Measurements from ENCODE around the gene PTPN3.

Gene PTPN3

DNA sequence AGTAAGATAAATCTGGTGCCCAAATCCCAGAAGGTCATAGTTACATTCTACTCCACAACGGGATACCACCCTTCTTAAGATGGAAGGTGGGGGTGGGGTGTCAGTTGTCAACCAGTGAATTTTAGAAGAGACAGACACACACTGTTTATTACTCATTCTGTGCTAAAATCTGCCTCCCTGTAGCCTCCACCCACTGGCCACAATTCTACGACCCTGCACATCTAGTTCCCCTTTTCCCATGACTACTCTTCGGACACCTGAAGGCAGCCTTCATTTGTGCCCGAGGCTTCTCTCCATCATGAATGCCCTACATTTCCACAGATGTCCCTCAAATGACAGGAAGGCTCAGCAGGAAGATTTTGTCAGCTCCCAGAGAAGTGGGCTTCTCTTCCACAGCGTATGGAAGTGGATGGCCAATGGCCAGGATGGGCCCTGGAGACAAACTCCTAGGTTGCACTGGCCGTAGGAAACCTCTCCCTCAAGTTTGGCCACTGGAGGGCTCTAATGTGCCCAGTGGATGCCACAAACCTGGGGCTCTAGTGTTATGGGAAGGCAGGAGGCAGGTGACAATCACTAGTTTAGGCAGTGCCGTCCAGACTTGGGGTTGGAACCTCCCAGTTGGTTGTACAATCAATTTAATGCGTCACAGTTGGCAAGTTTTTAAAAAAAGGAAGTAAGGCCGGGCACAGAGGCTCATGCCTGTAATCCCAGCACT lies 46.6 kb downstream of the PTPN3 start:
- DNase-seq = no peak

DNA sequence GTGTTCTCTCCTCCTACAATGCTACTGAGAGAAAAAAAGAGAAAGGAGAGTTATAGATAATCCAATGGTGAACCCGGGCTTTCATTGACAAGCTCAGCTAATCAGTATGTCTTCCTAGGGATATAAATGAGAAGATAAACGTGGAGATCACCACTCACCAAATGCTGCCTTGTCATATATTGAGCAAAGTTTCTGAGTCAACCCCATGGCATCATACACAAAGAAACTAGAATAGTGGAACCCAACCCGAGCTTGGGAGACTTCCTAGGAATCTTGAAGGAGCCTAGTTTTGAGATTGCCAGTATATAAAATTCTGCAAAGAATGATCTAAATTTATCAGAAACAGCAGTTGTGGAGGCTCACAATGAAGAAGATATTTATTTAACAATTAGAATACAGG lies 47.8 kb downstream of the PTPN3 start:
- DNase-seq = no peak

DNA sequence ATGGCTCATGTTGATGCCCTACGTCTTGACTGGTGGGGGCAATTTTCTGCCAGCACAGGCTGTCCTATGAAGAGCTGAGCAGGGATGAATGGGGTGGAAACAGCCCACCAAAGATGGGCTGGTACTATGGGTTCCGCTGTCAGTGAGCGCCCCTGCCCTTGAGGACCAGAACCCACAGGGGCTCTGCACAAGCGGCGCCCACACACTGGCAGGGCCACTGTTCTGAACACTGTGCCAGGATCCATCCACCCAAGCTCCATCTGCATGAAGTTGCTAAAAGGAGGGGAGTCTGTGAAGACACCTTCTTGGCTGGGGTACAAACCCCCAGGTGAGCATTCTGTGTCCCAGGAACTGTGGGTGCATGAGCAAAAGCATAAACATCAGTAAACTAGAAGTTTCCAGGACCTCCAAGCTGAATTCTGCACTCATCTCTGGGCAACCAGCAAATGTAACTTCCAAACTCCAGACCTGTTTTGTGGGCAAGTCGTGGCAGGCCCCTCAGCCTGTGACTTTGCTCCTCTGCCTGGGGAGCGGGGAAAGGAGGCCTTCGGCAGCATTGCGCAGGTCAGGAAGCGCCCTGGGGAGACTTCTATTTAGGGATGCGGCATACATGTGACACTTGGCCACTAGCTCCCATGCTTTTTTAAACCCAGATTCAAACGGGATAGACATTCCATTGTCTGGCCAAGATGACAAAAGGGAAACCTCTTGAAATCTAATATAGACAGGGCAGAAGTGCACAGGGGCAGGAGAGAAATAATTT lies 48.9 kb downstream of the PTPN3 start:
- no peak for DNase-seq

- DNase-seq = no peak
Observed at GRCh38 chr9:109448223-109448622, 49.9 kb downstream of the PTPN3 start.

GRCh38 chr9:109447329-109448076 lies 50.6 kb downstream of the PTPN3 start:
- DNase-seq = no peak

- DNase-seq = no peak
Observed at GRCh38 chr9:109444771-109445320, 53.3 kb downstream of the PTPN3 start.

GRCh38 chr9:109442716-109443115 lies 55.4 kb downstream of the PTPN3 start:
- no peak for DNase-seq

DNA sequence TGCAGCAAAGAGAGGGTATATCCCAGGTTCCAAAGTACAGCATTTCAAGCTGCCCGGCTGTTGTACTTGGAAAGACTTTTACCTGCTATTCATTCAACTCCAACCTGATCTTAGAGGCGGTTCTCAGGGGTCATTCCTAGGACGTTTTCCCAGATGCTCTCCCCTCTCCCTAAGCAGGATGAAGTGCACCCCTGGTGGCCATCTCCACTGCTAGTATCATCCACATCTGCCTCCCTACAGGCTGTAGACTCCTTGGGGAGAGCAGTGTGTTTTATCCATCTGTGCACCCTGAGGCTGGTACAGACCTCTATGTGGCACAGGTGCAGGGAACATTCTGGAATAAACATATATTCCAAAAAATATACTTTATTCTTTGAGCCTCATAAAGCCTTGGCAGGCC lies 56.8 kb downstream of the PTPN3 start:
- DNase-seq = no peak

- peak; percentile 13 for DNase-seq
Observed at GRCh38 chr9:109440797-109441287, 57.3 kb downstream of the PTPN3 start.

- no peak for DNase-seq
Observed at GRCh38 chr9:109440117-109440515, 58.0 kb downstream of the PTPN3 start.

GRCh38 chr9:109439378-109440116 lies 58.6 kb downstream of the PTPN3 start:
- DNase-seq = no peak

DNA sequence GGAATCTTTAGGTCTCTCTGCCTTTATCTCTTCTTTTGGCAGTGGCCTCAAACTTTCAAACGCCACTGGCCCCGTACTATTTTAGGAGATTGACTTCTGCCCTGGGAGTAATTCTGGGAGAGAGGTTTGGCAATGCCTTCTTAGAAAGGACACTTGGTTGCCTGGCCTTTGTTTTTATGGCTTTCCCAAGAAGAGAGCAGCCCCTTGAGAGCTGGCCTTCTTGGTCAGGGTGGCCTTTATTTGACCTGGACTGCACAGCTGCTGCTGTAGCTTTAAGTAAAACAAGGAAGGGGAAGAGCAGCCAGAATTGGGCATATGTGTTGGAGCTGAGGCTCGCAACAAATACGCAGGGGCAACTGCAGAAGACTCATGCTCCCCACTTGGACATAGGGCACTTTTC lies 60.8 kb downstream of the PTPN3 start:
- no peak for DNase-seq

- no peak for DNase-seq
Observed at GRCh38 chr9:109436071-109436470, 62.0 kb downstream of the PTPN3 start.

GRCh38 chr9:109433476-109433875 lies 64.6 kb downstream of the PTPN3 start:
- no peak for DNase-seq

- no peak for DNase-seq
Observed at GRCh38 chr9:109430231-109430630, 67.9 kb downstream of the PTPN3 start.

GRCh38 chr9:109428854-109429253 lies 69.3 kb downstream of the PTPN3 start:
- no peak for DNase-seq

DNA sequence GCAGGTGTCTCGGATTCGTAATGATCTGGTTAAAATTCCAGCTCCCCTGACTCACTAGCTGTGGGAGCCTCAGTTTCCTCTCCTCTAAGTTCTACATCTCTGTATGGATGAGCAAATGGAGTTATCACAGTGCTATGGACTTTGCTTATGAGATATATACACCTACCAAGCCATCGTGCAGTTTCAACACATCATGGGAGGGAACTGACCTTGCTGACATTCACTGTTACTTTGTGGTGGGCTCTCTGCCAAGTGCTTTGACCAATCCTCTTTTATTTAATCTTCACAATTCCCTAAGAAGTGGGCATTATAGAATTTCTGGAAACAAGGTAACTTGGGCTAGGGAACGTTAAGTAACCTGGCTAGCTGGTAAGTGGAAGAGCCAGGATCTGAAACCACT lies 70.2 kb downstream of the PTPN3 start:
- no peak for DNase-seq

- DNase-seq = no peak
Observed at GRCh38 chr9:109426626-109427402, 71.3 kb downstream of the PTPN3 start.

DNA sequence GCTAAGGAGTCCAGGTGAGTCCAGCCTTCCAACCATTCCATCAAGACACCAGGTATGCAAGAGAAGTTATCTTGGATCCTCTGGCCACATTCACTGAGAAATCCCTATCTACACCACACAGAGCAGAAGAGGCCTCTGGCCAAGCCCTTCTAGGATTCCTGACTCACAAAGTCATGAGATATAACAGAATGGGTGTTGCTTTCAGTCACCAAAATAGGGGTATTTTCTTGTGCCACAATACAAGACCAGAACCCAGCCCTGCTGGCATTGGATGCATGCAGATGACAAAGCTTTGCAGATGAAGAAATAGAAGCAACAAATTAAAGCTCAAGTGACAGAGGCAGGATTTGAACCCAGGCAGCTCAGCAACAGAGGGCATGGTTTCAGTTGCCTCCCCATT lies 73.5 kb downstream of the PTPN3 start:
- no peak for DNase-seq

GRCh38 chr9:109423877-109424276 lies 74.2 kb downstream of the PTPN3 start:
- no peak for DNase-seq

- no peak for DNase-seq
Observed at GRCh38 chr9:109422641-109423040, 75.5 kb downstream of the PTPN3 start.
